HG03521 (cell line): Measurements from ENCODE around the gene MYO7B.

ENCODE experiments used
- ATAC-seq: cut with Tn5 transposase; IDR thresholded peaks from one replicate; pipeline ENCODE4 v1.9.1; 2021; ENCODE audit warnings: mild to moderate bottlenecking, moderate library complexity; ENCODE audit not compliant: unreplicated experiment

MYO7B gene

GRCh38 chr2:127658641-127659407 lies 123.3 kb downstream of the MYO7B start:
- ATAC-seq = no peak

DNA sequence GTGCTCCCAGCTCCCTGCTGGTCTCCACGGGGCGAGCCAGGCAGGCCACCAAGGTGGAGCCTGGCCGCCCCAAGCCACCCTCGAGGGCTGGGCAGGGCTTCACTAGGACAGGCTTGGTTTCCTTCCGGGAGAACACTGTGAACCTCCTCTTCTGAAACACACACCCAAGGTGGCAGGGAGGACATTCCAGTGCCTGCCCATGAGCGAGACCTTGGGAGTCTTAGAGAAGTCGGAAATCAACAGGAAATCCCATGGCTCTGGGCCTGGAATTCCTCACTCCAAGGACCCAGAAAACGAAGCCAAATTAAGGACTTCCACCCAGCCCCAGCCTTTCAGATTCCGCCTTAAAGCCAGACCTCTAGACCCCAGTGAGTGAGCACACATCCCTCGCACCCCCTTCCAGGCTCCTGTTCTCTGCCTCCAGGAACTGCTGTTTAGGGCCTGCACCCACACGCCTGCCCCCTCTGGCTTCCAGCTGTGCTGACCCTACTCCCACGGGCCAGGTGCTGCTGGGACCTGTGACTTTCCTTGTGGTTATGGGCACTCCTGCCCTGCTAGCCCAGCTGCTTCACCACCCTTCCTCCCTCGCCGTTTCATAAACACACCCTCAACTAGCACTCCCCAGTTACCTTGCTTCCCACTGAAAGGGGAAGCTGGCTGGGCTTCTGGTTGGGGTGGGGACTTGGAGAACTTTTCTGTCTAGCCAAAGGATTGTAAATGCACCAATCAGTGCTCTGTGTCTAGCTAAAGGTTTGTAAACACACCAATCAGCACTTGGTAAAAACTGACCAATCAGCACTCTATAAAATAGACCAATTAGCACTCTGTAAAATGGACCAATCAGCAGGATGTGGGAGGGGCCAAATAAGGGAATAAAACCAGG lies 124.2 kb downstream of the MYO7B start:
- no peak for ATAC-seq

DNA sequence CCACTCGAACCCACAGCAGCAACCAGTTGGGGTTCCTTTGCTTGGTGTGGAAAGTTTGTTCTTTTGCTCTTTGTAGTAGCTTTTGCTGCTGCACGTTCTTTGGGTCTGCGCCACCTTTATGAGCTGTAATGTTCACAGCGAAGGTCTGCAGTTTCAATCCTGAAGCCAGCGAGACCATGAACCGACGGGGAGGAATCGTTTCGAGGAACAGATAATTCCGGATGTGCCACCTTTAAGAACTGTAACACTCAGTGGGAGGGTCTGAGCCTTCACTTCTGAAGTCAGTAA lies 124.8 kb downstream of the MYO7B start:
- ATAC-seq = no peak

DNA sequence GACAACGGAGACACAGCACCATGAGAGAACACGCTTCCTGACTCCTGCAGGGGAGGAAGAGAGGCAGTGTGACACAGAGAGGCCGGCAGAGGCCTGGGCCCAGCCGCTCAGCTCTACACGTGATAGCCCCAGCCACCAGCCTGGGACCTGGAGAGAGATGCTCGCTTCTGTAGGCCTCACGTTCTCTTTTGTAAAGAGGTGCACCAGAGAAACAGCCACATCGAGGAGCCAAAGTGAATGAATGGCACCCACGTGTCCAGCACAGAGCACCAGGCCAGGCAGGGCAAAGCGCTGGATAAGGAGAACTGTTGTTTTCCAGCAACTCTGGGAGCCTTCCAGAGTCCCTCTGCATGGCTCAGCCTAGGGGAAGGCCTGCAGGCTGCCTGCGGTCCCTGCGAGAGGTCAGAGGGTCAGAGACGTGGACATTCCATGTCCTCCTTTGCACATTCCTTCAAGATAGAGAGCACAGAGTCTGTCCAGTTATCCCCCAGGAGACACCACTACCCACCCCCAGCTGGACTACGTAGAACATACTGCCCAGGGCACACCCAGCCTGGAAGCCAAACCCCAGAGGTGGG lies 125.7 kb downstream of the MYO7B start:
- no peak for ATAC-seq

- ATAC-seq = no peak
Observed at GRCh38 chr2:127661949-127662510, 126.5 kb downstream of the MYO7B start.

- no peak for ATAC-seq
Observed at GRCh38 chr2:127662937-127663565, 127.6 kb downstream of the MYO7B start.

- ATAC-seq = no peak
Observed at GRCh38 chr2:127663566-127664064, 128.1 kb downstream of the MYO7B start.

GRCh38 chr2:127664065-127664894 lies 128.8 kb downstream of the MYO7B start:
- no peak for ATAC-seq

DNA sequence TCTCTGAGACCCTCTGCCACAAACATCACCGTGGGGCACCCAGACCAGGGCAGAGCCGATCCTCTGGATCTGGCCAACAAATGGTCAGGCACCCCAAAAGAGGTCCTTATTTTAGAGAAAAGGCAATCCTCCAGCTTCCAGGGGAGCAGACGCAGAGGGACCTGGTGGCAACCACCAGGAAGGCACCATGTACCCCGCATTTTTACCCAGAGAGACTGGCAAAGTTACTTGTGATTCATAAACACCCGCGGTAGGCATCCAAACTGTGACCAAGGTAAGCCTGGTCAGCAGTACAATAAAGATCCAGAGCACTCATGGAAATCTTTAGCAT lies 129.4 kb downstream of the MYO7B start:
- no peak for ATAC-seq

DNA sequence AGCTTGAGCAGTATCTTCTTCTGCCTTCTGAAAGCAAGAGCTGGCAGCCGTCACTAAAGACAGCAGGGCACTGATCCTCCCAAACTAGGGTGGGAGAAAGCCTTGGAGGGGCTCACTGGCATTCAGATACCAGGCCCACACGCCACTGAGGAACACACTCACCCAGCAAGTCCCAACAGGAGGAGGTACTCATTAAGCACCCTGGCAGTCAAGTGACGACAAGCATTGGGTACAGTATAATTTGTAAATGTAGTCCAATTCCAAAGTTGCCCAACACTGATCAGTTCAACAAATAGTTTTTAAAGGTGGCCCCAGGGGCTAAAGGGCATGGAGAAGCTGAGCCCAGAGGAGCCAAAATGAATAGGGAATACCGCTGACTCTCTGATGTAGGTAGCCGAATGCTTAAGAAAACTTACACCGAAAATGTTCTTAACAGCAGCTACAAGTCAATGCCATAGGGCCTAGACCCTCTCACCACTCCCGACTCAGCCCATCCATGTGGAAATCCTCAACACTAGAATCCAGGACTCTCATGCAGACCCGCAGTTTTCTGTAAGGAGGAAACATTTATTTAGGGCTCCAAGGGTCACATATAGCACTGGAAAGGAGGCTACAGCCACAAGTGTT lies 129.9 kb downstream of the MYO7B start:
- no peak for ATAC-seq

DNA sequence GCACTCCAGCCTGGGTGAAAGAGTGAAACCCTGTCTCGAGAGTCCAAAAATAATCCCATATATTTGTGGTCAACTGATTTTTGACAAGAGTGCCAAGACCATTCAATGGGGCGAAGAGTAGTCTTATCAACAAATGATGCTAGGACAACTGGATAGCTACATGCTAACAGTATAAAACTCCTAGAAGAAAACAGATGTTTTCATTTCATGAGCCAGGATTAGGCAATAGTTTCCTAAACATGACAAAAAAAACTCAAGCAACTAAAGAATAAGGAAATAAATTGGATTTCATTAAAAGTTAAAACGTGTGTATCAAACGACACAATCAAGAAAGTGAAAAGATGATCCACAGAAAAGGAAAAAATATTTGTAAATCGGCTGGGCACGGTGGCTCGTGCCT lies 133.6 kb downstream of the MYO7B start:
- ATAC-seq = no peak

- ATAC-seq = no peak
Observed at GRCh38 chr2:127670055-127670956, 134.8 kb downstream of the MYO7B start.

- ATAC-seq = no peak
Observed at GRCh38 chr2:127670957-127671290, 135.4 kb downstream of the MYO7B start.

GRCh38 chr2:127671557-127672302 lies 136.2 kb downstream of the MYO7B start:
- no peak for ATAC-seq

DNA sequence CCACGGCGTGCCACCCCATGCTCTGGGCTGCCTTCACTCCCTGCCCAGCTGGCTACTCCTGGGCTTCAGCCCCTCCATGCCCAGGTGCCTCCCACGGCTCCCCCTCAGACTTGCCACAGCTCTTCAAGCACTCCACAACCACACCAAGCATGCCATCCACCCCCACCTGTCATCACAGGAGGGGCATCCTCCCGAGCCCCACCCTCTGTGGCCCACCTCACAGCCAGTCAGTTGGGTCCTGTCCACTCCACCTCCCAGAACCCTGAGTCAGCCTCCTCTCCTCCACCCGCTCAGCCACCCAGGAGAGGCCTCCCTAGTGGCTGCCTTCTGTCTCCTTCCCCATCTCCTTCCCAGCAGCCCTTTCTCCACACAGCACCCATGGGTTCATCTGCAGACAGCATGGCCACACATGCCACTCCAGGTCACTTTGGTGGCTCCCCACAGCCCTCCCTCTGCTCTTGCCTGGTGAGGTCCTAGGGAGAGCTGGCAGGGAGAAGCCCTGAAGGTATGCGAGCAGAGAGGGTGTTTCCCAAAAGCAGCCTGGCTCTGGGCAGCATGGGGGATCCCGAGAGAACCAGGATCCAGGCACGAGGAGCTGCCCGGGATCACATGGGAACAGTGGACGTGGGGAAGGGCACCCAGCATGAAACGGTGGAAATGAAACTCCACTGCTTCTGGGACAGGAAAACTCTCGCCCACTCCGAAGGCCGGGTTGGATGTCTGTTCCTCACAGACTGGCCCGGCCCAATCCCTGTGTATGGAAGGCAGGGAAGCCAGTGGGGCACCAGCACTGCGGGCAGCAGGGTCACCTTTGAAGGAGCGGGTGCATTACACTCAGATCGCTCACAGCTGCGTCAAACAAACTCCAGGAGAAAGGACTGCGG lies 137.1 kb downstream of the MYO7B start:
- ATAC-seq = no peak

DNA sequence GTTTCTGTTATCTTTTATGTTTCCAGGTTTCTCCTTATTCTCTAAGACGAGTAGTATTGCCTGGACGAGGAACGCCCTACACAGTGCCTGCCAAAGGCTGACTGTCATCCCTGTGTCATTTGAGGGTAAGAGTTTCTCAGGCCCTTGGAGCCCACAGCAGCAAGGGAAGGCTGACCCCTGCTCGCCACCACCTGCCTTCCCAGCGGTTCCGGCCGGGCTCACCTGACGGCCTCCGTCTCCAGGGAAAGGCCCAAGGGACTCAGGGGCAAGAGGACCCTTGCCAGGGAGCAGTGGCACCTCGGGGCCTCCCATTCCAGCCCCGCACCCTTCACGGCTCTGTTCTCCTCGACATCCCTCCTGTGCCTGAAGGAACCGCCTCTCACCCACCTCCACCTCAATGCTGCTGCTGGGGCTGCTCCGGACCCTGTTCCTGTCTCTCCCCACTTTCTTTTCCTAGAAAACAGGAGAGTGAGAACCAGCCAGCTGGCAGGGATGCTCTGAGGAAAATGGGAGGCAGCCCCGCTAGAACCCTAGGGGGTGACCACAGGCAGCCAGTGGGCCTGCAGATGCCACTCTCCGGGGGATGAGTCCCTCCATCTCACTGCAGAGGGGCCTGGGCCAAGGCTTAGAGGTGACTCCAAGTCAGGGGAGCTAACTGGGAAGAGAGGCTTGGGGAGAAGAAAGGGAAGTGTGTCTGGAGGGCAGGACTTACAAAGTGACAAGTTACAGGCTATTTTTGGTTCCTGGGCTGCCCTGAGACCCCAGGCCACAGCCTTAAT lies 138.0 kb downstream of the MYO7B start:
- no peak for ATAC-seq
